AG10803 (cell line): ENCODE measurements around the gene RORB.
A peak's percentile ranks its signal among the peaks of the same experiment; 100 is the strongest.

ENCODE experiments used
- DNase-seq: peaks from one replicate; pipeline ENCODE4 v3.0.0; 2010; ENCODE audit warnings: low read depth
- H3K4me3 ChIP-seq: 2 replicates; pipeline ENCODE4 v1.5.1; 2011; ENCODE audit warnings: mild to moderate bottlenecking, low read length, control low read depth
- CTCF ChIP-seq: conservative IDR thresholded peaks from 2 replicates; pipeline ENCODE4 v1.5.1; 2011; ENCODE audit warnings: mild to moderate bottlenecking, low read length, control low read depth, inconsistent platforms

The RORB gene

GRCh38 chr9:74726581-74726980 is 229.4 kb downstream of the RORB start:
- no peak for TF ChIP-seq CTCF
- DNase-seq = no peak
- H3K4me3 ChIP-seq = no peak overlapping the region

- no peak for DNase-seq
- H3K4me3 ChIP-seq = no peak overlapping the region
- no peak for TF ChIP-seq CTCF
Observed at GRCh38 chr9:74728176-74728575, 231.0 kb downstream of the RORB start.

GRCh38 chr9:74729136-74729695 is 232.1 kb downstream of the RORB start:
- no peak for DNase-seq
- H3K4me3 ChIP-seq = peak overlapping the region; percentile 2; the same call in 1 of the 2 replicates
- TF ChIP-seq CTCF = no peak

- H3K4me3 ChIP-seq = no peak overlapping the region
- no peak for DNase-seq
- TF ChIP-seq CTCF = no peak
Observed at GRCh38 chr9:74735761-74736160, 238.6 kb downstream of the RORB start.

- no peak overlapping the region for H3K4me3 ChIP-seq
- DNase-seq = no peak
- no peak for TF ChIP-seq CTCF
Observed at GRCh38 chr9:74736646-74737045, 239.5 kb downstream of the RORB start.

- TF ChIP-seq CTCF = no peak
- no peak for DNase-seq
- no peak overlapping the region for H3K4me3 ChIP-seq
Observed at GRCh38 chr9:74742191-74742790, 245.2 kb downstream of the RORB start.
